Measurements from ENCODE around the gene OSBPL3.
A peak's percentile ranks its signal among the peaks of the same experiment; 100 is the strongest.

Gene OSBPL3

DNA sequence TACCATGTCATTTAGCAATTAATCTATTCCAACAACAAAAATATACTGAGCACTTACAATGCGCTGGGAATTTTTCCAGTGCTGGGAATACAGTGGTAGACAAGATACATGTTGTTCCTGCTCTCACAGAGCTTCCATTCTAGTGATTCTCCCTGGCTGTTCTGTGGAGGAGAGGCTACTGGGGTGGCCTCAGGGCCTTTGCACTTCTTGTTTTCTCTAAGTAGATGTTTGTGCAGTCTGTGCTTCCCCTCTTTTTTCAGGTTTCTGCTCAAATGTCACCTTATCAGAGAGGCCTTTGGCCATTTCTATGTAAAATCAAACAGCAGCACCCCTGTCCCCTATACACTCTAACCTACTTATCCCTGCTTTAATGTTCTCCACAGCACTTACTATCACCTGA is 24.7 kb downstream of the OSBPL3 start:
- no peak for DNase-seq

DNA sequence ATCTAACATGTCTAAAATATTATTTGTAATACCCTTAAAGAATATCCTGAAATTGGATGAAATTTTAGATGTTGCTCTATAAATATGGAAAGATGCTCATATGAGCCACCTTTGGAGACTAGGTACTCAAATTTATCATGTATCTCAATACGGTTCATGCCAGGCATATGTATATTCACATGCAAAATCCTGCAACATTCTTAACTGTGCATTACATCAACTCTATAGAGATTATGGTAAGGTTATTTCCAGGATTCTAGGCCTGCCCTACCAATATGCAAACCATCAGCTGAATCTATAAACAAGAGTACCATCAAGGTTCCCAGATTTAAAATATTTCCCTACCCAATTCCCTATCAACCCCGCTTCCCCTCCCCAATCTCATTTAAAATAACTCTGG is 27.5 kb downstream of the OSBPL3 start:
- no peak for DNase-seq

DNA sequence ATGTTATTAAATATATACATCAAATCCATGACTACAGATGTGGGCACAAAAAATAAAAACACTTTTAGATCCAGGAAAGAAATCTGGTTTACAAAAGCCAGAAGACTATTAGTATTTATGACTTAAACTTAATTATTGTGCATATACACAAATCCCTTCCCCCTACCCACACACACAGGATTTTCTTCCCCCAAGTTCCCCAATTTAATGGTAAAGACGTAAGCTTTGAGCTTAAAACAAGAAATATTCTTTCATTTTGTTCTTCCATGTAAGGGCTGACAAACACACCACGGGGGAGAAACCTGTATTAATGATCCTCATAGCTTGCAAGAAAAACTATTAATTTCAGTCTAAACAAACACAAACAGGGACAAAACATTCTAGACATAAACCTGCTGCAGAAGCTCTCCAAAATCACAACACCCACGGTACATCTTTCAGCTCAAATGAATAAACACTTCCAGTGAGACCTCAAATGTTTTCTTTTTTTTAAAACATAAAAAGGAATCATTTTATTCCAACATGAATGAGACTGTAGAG is 28.5 kb downstream of the OSBPL3 start:
- no peak for DNase-seq

DNA sequence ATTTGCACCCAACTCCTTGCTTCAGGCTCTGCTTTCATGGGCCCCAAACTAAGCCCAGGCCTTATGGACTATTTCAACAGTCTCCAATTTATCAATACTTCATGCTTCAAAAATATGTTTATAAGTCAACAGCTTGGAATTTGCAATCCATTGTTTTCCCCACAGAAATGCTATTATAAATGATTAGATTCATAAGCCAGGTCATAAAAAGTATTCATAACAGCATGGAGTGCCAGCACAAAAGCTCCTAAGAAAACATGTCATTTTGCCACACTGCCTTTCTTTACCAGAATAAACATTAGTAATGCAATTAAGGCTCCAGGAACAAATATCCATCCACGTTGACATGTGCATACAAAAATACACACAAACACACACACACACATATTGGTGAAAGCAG is 30.1 kb downstream of the OSBPL3 start:
- no peak for DNase-seq

DNA sequence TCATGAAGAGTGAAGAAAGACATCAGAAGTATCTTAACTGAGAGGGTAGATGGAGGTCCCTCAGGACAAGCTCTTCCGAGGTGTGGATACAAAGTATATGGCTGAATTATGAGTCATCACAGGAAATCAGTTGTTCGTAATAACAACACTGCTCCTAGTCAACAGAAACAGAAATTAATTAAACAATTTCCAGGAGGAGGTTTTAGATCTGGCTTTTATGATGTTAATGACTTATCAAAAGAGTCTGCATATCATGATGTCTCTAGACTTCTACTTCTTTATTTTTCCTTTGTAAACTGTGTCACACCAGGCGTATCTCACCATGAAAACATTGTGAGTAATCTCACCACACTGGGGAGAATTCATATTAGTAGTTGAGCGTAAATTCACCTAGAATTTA is 31.2 kb downstream of the OSBPL3 start:
- no peak for DNase-seq

DNA sequence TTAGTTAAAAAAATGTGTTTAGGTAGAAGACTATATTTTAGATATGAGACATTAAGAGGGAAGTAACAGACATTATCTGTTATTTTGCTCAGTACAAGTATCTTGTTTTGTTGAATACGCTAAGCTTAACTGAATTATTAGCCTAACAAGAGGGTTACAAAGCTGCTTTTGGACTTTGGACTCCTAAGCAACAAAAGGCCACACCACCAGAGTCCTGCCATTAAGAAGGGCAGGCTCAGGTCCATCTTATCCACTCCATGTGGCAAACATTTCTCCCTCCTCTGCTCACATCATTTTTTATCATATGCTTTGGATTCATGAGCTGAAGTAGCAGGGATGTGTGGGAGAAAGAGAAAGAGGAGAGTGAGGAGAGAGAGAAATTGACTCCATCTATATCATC is 33.5 kb downstream of the OSBPL3 start:
- no peak for DNase-seq

DNA sequence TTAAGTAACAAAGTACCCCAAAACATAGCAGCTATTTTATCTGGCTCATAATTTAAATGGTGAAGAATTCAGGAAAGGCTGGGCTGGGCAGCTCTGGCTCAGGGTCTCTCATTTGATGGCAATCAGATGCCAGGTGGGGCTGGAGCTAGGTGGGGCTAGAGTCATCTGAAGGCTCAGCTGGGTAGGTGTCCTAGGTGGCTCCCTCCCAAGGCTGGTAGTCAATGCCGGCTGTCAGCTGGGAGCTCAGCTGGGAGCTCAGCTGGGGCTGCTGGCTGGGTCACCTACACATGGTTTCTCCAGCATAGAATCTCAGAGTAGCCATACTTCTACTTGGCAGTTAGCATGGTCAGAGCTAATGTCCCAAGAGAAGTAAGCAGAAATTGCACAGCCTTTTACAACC is 34.1 kb downstream of the OSBPL3 start:
- no peak for DNase-seq

DNA sequence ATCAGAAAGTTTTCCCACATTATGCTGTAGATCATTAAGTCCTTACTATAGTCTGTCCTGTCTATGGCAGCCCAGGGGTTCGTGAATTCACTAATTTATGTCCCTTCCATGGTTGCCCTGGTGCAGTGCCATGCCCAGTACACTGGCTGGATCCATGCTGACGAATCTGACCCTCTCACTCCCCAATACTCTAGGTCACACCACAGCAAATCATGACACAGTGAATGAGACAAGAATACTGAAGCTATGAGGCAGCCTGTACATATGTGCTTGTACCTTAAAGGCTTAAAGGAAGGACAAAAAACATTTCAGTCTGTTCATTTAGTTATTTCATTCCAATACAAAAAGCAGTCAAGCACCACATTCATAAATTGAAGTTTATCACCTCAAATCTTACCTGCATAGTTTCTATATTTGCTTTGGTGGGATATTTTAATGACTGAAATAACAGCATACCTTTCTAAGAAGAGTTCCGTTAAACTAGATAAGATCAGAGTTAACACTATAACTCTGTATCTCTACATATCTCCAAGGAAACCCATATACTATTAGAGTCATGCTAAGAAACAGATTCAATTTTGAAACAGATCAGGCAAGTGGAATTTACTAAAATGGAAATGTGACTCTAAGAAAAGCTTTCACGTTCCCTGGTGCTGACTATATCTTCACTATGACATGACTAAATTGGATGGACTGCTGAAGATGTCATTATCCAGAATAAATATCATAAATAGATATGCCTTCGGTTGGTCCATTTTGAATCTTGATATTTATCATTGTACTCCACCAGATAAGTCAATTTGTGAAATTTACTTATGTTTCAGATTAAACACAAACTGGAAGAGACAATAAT is 36.7 kb downstream of the OSBPL3 start:
- DNase-seq: no peak

DNA sequence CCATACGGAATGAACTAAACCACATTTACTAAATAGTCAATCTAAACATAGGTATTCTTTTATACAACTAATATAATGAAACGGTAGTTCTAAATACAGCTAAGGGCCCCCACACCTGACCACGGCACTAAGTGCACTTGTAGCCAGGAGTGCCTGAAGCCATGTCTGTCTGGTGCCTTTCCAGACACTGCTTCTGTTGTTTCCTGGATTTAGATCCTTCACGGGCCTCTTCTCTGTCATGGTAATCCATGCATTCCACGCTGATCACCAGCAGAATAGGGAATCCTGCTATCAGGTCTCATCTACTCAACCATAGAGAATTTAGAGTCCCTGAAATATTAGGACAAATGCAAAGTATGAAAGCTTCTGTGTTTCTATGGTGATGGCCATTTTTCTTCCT is 37.8 kb downstream of the OSBPL3 start:
- DNase-seq: no peak

DNA sequence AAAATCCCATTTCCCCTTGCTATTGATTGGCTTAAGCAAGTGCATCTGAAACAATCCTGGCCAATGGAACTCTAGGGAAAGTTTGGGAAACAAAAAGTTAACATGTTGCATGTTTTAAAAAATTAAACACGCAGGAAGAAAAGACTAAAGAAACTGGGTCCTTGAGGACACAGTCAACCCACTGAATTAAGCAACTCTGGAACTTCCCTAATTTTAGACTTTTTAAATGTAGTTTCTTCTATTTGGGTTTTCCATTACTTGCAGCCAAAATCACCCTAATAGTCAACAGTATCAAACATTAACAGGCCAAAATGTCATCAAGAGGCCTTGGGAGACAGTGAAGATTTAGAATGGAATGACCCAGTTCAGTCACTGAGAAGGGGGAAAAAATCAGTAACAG is 40.6 kb downstream of the OSBPL3 start:
- DNase-seq: no peak

DNA sequence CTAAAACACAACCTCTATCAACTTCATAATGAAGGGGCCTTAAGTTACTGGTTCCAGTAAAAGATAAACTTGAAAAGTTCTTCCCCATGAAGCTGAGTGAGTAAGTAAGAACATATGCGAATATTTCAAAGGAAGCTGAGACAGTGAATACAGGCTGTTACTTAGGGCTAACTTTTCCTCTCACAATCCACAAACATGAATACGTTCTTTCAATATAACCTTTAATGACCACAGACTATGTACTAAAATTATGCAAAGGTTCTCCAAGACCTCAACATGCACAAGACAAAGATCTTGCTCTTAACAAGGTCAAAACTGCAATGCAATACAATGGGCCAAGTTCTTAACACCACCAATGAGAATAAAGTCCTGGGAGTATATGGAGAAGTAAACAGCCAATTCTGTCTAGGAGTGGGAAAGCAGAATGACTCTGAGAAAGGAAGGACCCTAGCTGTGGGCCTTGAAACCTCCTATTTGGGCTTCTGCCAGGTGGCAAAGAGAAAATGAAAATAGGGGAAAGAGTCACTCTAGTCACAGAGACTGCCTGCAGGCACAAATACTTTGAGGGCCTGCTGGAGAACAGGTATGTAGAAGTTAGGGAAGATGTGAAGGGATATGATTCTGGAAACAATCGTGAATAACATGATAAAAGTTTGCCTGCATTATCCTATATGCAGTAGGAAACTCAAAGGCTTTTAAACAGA is 43.7 kb downstream of the OSBPL3 start:
- DNase-seq: no peak

DNA sequence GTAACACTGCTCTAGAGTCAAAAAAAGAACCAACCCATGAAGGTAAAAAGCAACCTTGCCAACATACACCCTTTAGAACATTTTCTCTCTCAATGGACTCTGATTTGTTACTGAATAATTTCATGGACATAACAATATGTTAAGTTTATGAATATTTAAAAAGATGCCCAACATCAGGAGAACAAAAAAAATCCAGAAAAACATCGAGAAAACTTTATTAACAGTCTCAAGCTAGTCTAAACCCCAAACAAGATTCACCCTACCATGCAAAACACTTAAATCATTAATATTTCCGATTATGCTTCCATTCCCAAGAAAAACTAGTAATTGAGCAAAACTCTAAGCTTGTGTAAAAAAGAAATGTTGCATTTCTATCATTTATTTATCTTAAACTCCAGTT is 46.7 kb downstream of the OSBPL3 start:
- DNase-seq: no peak

DNA sequence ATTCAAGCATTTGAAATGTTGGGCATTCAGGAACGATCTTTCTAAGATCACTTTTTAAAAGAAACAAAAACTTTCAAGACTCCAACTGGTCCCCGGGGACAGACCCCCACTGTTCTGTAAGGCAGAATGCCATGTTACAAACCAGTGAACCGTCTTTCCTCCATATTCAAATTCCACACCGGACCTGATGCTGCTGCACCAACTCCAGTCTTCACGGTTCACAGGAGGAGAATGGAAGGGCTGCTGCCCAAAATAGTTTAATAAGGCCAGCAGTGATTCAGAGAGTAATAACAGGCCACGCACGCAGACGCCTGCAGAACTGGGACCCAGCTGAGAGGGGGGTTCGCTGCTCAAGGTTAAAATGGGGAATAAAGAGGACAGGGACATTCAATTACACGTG is 47.2 kb downstream of the OSBPL3 start:
- peak in 1 of 14 donors; percentile 8 for DNase-seq

DNA sequence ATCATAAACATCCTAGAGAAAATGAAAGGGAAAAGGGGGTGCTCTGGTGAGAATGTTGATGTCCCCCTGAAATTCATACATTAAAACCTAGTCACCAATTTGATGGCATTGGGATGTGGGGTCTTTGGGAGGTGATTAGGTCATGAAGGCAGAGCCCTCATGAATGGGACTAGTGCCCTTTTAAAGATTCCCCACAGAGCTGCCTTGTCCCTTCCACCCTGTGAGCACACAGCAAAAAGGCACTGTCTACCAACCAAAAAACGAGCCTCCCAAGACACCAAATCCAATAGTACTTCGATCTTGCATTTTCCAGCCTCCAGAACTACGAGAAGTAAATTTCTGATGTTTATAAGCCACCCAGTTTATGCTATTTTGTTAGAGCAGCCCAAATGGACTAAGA is 47.6 kb downstream of the OSBPL3 start:
- no peak for DNase-seq

DNA sequence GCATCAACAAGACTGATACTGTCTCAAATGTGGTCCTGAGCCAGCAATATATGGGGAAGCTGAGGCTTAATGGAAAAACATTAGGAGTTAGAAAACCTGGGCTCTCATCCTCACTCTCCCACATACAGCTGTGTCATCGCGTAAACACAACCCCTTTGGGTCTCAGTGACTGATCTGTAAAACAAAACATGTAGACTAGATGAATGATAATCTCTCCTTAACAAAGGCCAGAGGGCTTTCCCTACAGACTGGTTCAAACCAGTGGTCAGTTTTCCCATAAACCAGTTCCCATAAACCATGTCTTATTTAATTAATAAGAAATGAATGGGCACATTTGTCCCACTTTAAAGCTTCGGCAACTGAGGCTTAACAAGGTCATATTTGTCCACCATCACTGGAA is 48.1 kb downstream of the OSBPL3 start:
- no peak for DNase-seq

DNA sequence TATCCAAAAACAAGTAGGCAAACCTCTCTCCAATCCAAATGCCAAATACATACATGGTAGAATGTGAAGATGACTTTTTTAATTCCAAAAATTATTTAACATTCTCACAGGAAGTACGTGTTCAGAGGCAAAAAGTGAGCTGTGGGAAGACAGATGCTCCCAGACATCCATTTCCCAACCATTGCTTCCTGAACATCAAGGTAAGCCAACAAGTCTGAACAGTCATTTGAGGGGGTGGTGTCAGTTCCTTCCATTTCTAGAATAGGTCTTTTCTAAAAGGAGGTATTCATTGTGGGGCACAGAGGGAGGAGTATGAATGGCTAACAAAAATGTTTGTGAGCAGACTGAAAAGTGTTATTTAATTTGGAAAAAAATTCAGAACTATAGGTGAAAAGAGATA is 49.1 kb downstream of the OSBPL3 start:
- DNase-seq: no peak

DNA sequence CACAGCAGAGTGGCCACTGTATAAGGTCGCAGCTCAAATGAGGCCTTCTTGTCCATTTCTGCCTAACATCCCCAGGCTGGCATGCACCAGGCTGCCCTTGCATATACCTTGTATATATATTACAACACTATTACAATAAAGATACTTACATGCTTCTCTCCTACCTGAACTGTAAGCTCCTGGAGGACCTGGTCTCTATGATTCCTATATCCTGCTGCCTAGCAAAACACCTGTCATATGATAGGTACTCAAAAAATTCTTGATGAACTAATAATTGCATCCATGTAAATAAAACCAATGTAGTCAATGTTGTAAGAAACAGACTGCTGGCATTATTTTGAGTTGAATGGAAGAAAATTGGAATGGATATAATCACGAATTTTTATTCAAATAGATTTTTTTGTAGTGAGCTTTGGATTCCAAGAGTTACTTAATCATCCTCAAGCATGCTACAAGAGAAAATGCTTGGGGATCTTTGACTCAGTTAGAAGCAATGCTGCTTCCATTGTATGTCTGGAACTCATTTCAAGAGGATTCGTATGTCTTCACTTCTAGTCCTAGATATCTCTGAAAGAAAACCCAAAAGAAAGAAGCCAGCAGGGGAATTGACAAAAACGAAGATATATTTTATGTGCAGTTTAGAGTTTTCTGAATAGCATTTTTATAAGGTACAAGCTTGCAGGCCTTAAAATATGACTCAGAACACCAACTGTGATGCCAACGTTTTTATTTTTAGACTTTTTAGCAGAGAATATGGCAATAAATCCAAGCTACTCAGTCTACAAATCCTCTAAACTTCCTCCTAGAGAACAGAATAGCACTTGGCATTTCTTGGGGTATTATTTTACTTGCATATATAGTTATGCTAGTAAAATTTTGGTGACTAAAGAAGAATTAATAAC is 53.1 kb downstream of the OSBPL3 start:
- DNase-seq: no peak

DNA sequence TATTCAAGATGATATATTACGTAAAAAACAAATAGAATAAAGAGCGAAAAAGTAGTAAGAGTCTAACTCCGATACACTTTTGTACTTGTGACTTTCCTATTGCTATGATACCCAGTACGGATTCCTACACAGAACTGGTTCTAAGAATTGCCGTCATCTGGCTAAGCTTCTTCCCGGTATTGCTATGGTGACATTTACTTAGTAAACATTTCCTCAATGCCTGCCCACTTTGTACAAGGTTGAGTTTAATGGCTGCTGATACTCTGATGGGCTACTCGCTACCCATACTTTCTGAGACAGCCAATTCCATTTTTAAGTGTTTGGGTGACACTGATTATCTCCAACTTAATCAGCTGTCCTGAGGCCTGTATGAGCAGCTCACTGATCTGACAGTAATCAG is 55.6 kb downstream of the OSBPL3 start:
- no peak for DNase-seq

DNA sequence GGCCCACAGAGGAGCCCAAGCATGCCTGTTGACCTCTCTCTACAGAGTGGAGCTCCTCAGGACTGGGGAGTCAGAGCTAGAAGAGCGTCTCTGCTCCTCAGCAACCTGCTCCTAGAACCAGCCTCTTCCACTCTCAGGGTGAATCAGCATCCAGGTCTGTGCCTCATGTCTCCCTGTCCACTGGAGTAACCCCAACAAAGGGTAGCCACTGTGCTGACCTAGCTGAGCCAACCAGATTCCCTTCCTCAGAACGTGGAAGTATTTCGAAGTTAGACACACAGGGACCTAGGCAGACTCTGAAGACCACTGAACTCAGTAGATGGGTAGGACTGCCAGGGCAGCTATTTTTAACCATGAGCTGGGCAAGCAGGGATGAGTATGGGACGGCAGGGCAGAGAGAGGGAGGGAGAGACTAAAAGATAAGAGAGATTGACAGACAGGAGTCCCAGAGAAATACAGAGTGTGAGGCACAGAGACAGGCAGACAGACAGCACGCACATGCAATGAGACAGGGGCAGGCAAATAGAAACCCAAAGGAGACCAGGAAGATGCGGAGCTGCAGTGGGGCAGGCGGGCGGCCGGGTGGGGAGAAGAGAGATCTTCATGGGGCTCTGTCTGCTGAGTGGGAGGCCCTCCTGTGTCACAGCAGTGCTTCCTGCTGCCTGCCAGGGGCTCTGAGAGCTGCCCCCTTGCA is 56.7 kb downstream of the OSBPL3 start:
- DNase-seq: no peak

DNA sequence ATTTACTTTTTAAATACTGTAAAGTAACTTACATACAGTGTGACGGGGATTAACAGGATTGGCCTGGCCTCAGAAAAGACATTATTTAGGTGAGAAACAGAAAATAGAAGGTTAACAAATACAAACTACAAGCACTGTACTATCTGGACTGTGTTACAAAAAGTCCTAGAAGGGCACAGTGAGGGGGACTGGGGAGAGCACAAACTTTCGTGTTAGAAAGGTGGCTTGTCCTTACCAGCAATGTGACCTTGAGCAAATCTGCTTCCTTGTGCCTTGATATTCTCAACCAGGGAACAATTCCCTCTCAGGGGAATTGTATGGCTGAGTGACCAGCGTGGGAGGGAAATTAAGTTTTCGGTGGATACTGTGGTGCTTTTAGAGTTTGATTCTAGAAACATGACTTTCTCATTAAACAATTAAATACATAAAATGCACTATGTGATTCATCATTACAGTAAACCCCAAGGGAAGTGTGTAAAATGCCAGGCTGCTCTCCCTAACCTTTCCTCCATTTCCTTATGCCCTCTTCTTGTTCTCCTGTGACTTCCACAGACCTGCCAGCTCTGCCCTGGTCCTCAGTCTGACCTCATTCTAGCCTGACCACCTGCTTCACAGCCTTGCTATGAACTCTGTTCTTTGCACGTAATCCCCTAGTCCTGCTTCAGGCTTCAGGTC is 57.7 kb downstream of the OSBPL3 start:
- no peak for DNase-seq

DNA sequence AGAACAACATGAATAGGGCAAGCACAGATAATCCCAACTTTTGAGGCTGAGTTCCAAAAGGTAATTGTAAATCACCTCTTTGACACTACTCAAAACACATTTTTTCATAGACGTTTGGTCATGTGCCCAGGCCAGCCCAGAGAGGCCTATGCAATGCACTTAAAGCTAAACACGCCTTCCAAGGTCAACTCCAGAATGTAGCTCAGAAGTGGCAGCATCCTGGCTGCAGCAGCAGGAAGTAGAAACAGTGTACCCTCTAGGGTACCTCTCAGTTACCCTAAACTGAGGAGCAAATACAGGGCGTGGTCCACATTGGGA is 58.7 kb downstream of the OSBPL3 start:
- no peak for DNase-seq

Measured in C1 segment of cervical spinal cord (tissue), 14 donors.